GM12878 (cell line): Measurements from ENCODE around the gene CACNA1S. TPM values are rescaled to one million over a fixed set of nuclear protein-coding genes. Genes with fewer than 3 reads are reported as not detected.

ENCODE experiments used
- ATAC-seq: fragments of 200-7000 bp; cut with Tn5 transposase; 3 replicates; pipeline ENCODE4 v1.9.1; 2020; ENCODE audit warnings: mild to moderate bottlenecking, moderate library complexity
- BruUV-seq: library from RNA; stranded (reverse); fragments of 400-500 nt; replicated peaks from 2 replicates; lab custom pipeline; 2021; lab: Mats Ljungman, UMichigan
- CTCF ChIA-PET: fragments of 300-600 bp; sonication (Branson Sonifier 250); formaldehyde crosslinking; extraction: SDS; loops from one replicate; lab custom pipeline; 2021; ENCODE audit warnings: inconsistent platforms; lab: Yijun Ruan, JAX
- POLR2A ChIA-PET: fragments of 350-600 bp; formaldehyde crosslinking; extraction: SDS; loops from one replicate; lab custom pipeline; 2021; ENCODE audit warnings: inconsistent platforms; lab: Charles Lee
- RAD21 ChIA-PET: fragments of 300-600 bp; sonication (Branson Sonifier 250); formaldehyde crosslinking; loops from one replicate; lab custom pipeline; 2023; ENCODE audit warnings: antibody characterized with exemption; ENCODE audit not compliant: unreplicated experiment; lab: Charles Lee
- SMC1A ChIA-PET: fragments of 300-600 bp; sonication (Branson Sonifier 250); formaldehyde crosslinking; loops from one replicate; lab custom pipeline; 2023; ENCODE audit not compliant: unreplicated experiment, uncharacterized antibody; lab: Charles Lee
- DNase-seq: peaks from one replicate; pipeline ENCODE4 v3.0.0-alpha.2; 2011; ENCODE audit warnings: low read depth, low spot score
- FAIRE-seq: peaks from 3 replicates; lab custom pipeline; 2011; peaks lifted over from hg19 to GRCh38; lab: Jason Lieb, UNC
- H2AFZ ChIP-seq: 2 replicates; pipeline ENCODE4 v1.6.0; 2011; ENCODE audit warnings: low read depth, low read length, control low read depth; ENCODE audit not compliant: control insufficient read depth
- H3K27ac ChIP-seq: 2 replicates; pipeline ENCODE4 v1.5.1; 2011; ENCODE audit warnings: control low read depth; ENCODE audit not compliant: control insufficient read depth, insufficient read depth
- H3K27me3 ChIP-seq, 2 experiments: replicated peaks in 1 of 2; 2 replicates each; pipeline versions ENCODE4 v1.6.0 to v1.6.1; 2011; ENCODE audit warnings: low read length in 1 of 2; ENCODE audit not compliant: control insufficient read depth in 2 of 2, insufficient read depth in 2 of 2
- H3K36me3 ChIP-seq, 2 experiments: 2 replicates each; pipeline ENCODE4 v1.5.1; 2011; ENCODE audit warnings: low read length in 1 of 2; ENCODE audit not compliant: control insufficient read depth in 2 of 2, insufficient read depth in 2 of 2
- H3K4me1 ChIP-seq: 2 replicates; pipeline ENCODE4 v1.6.1; 2011; ENCODE audit warnings: mild to moderate bottlenecking, low read length, moderate library complexity, mixed read lengths; ENCODE audit not compliant: control insufficient read depth, insufficient read depth
- H3K4me2 ChIP-seq: 2 replicates; pipeline ENCODE4 v1.6.0; 2011; ENCODE audit warnings: control low read depth; ENCODE audit not compliant: control insufficient read depth, insufficient read depth
- H3K4me3 ChIP-seq: fragments of 200-600 bp; sonication (generic); 2 replicates; pipeline ENCODE4 v1.5.1; 2016
- H3K79me2 ChIP-seq: 2 replicates; pipeline ENCODE4 v1.6.0; 2011; ENCODE audit warnings: low read length; ENCODE audit not compliant: control insufficient read depth, insufficient read depth
- H3K9ac ChIP-seq: 2 replicates; pipeline ENCODE4 v1.8.0; 2011; ENCODE audit warnings: low read length, control low read depth, mixed read lengths; ENCODE audit not compliant: control insufficient read depth, insufficient read depth
- H3K9me3 ChIP-seq: replicated peaks from 3 replicates; pipeline ENCODE4 v1.5.1; 2011; ENCODE audit warnings: mild to moderate bottlenecking, low read length; ENCODE audit not compliant: control insufficient read depth, insufficient read depth
- H4K20me1 ChIP-seq: 2 replicates; pipeline ENCODE4 v1.6.0; 2011; ENCODE audit not compliant: control insufficient read depth, insufficient read depth
- ATF7 ChIP-seq: fragments of 450-650 bp; IDR thresholded peaks from 2 replicates; pipeline ENCODE4 v1.6.1; 2016; ENCODE audit warnings: low read depth, mild to moderate bottlenecking
- BMI1 ChIP-seq: fragments of 450-650 bp; IDR thresholded peaks from 2 replicates; pipeline ENCODE4 v1.6.1; 2016; ENCODE audit warnings: mild to moderate bottlenecking, moderate library complexity, borderline replicate concordance
- CHD1 ChIP-seq: IDR thresholded peaks from 2 replicates; pipeline ENCODE4 v1.6.1; 2012; ENCODE audit warnings: low read depth, low read length, improper control_type of control experiment
- IKZF2 ChIP-seq, 2 experiments: fragments of 450-650 bp; IDR thresholded peaks; 2 replicates each; pipeline ENCODE4 v1.6.1; 2017; ENCODE audit warnings: mild to moderate bottlenecking in 2 of 2, moderate library complexity in 2 of 2
- LARP7 ChIP-seq: fragments of 450-650 bp; IDR thresholded peaks from 2 replicates; pipeline ENCODE4 v1.6.1; 2017; ENCODE audit warnings: mild to moderate bottlenecking
- MEF2B ChIP-seq: fragments of 450-650 bp; IDR thresholded peaks from 2 replicates; pipeline ENCODE4 v1.6.1; 2018; ENCODE audit warnings: mild to moderate bottlenecking, moderate library complexity; ENCODE audit not compliant: partially characterized antibody, poor library complexity, severe bottlenecking
- NBN ChIP-seq: fragments of 450-650 bp; IDR thresholded peaks from 2 replicates; pipeline ENCODE4 v1.6.1; 2016
- NKRF ChIP-seq: fragments of 450-650 bp; conservative IDR thresholded peaks from 2 replicates; pipeline ENCODE4 v1.6.1; 2017; ENCODE audit warnings: mild to moderate bottlenecking, moderate library complexity
- PRDM15 ChIP-seq: fragments of 450-650 bp; formaldehyde crosslinking; IDR thresholded peaks from 2 replicates; pipeline ENCODE4 v1.4.0; 2020; ENCODE audit warnings: mild to moderate bottlenecking, moderate library complexity
- RBBP5 ChIP-seq: fragments of 200-600 bp; sonication (generic); conservative IDR thresholded peaks from 2 replicates; pipeline ENCODE4 v1.6.1; 2016
- RCOR1 ChIP-seq: conservative IDR thresholded peaks from 2 replicates; pipeline ENCODE4 v1.6.1; 2012; ENCODE audit warnings: low read depth, low read length, improper control_type of control experiment
- SREBF2 ChIP-seq: IDR thresholded peaks from 2 replicates; pipeline ENCODE4 v1.6.1; 2012; ENCODE audit warnings: mild to moderate bottlenecking, low read length
- STAT1 ChIP-seq: fragments of 450-650 bp; conservative IDR thresholded peaks from 2 replicates; pipeline ENCODE4 v1.6.1; 2014; ENCODE audit warnings: antibody characterized with exemption, mild to moderate bottlenecking
- ZBTB11 ChIP-seq: fragments of 450-650 bp; formaldehyde crosslinking; IDR thresholded peaks from 2 replicates; pipeline ENCODE4 v1.5.0; 2022; ENCODE audit warnings: mild to moderate bottlenecking, missing genetic modification characterization
- ZNF217 ChIP-seq: fragments of 450-650 bp; IDR thresholded peaks from 2 replicates; pipeline ENCODE4 v1.6.1; 2017; ENCODE audit warnings: antibody characterized with exemption, mild to moderate bottlenecking
- ZZZ3 ChIP-seq: IDR thresholded peaks from 2 replicates; pipeline ENCODE4 v1.6.1; 2011; ENCODE audit warnings: low read depth; ENCODE audit not compliant: control insufficient read depth, insufficient read length
- WGBS: methylation state at CpG from one replicate; pipeline ENCODE4 v1.1.6; 2016; ENCODE audit warnings: low lambda C conversion rate; ENCODE audit not compliant: insufficient replicate concordance, insufficient coverage; ENCODE audit errors: missing lambda C conversion rate; 5-methylcytosine and 5-hydroxymethylcytosine counted together
- in situ Hi-C: fragments of 300-500 bp; cut with MboI; formaldehyde crosslinking; loops from 9 replicates; pipeline ENCODE4 v1.14.3; 2018; ENCODE audit warnings: mixed read lengths
- intact Hi-C: fragments of 100-400 bp; cut with micrococcal nuclease; formaldehyde crosslinking; loops from one replicate; pipeline ENCODE4 v1.14.2; 2022; ENCODE audit not compliant: unreplicated experiment
- polyA plus RNA-seq, 11 experiments: library from polyadenylated mRNA; depleted of rRNA in 4 of 11; unstranded in 6 of 11; stranded (reverse) in 5 of 11; fragments of >200 nt; fragmentation: Nextera tagmentation in 4 of 11; fragmentation: Illumina TruSeq in 1 of 11; extraction: Ambion mirVana in 4 of 11; extraction: Trizol in 1 of 11; gene quantifications; 1 replicate in 1 of 11; 2 replicates in 10 of 11; pipeline versions ENCODE4 v1.2.1 to v1.2.3, GENCODE V29; 2011 to 2016; ENCODE audit warnings: inconsistent platforms in 2 of 11, missing spikeins in 2 of 11, low read depth in 1 of 11
- total RNA-seq, 4 experiments: library from RNA; depleted of rRNA in 3 of 4; stranded (reverse); fragments of >200 nt in 3 of 4; fragmentation: Illumina TruSeq in 1 of 4; extraction: Trizol in 1 of 4; gene quantifications; 2 replicates each; pipeline versions ENCODE4 v1.2.1 to v1.2.3, GENCODE V29; 2013 to 2021

The CACNA1S gene
- total and polyA plus RNA-seq, 10 of the 15 experiments (the other 5 are each of a cell fraction or from before 2014, with no cell fraction given), result under 0.01 to 0.04 (median 0.02) TPM; not detected in 6

GRCh38 chr1:200999667-201000066, 112.6 kb downstream of the CACNA1S start:
- intact Hi-C loops (no loop called here), in situ Hi-C loops (no loop called here)
- no peak overlapping the region for H3K4me2 ChIP-seq

More at GRCh38 chr1:200999667-201000066, 112.6 kb downstream of the CACNA1S start:
- 92% methylated on average over 14 of the region's 14 CpGs for WGBS
- no peaks in the 10 kb centered on the region for H3K4me1 ChIP-seq
- BruUV-seq, result no TSS peak
- H3K4me3 ChIP-seq, result no peak overlapping the region
- ChIA-PET SMC1A (no interaction called here), RAD21 (no interaction called here), POLR2A (no interaction called here), CTCF (interaction anchor here (0.9 kb wide), 1 partner anchor 20 kb away, joined by 3 read pairs; no protein-coding TSS in a partner anchor)
- H4K20me1 ChIP-seq, result no peaks in the 10 kb centered on the region
- no peak overlapping the region for H2AFZ ChIP-seq
- H3K27ac ChIP-seq, result no peak overlapping the region
- no peak for FAIRE-seq
- H3K27me3 ChIP-seq, result no peaks in the 10 kb centered on the region
- H3K79me2 ChIP-seq, result no peaks in the 10 kb centered on the region
- no peak for DNase-seq
- TF ChIP-seq ZZZ3, result no peak
- no peak for TF ChIP-seq ATF7
- TF ChIP-seq SREBF2, result no peak
- TF ChIP-seq PRDM15 (CRISPR knock-in tag), result no peak
- TF ChIP-seq NBN, result no peak
- no peak for TF ChIP-seq RBBP5
- no peak for TF ChIP-seq CHD1
- TF ChIP-seq MEF2B, result no peak
- no peak for TF ChIP-seq NKRF
- no peak for TF ChIP-seq ZNF217
- TF ChIP-seq BMI1, result no peak
- TF ChIP-seq STAT1, result no peak
- no peak for TF ChIP-seq RCOR1
- TF ChIP-seq ZBTB11 (CRISPR knock-in tag), result no peak
- no peak for TF ChIP-seq LARP7
- no peak for TF ChIP-seq IKZF2 (IDR thresholded peaks at IDR 0.05)
- no peak for ATAC-seq
- no peaks in the 10 kb centered on the region for H3K9me3 ChIP-seq
- H3K9ac ChIP-seq, result no peak overlapping the region
- H3K36me3 ChIP-seq, result peaks cover 12 to 39% of the 10 kb centered on the region in 2 experiments; a peak in 3 of 4 replicates
